ENCODE measurements around the gene MAPKBP1. TPM values are rescaled to one million over a fixed set of nuclear protein-coding genes. Genes with fewer than 3 reads are reported as not detected.

Gene MAPKBP1
- total RNA-seq, 6 experiments from 2014 or later: 4.3 to 7.9 (median 5.7) TPM

- Histone ChIP-seq H3K27ac (no peak overlapping the region), H3K4me3 (no peak overlapping the region), H3K4me1 (no peaks in the 10 kb centered on the region), H3K9me3 (no peaks in the 10 kb centered on the region), H3K36me3 (peaks cover 0 to 37% (median 4%) of the 10 kb centered on the region in 4 donors), H3K27me3 (no peaks in the 10 kb centered on the region)
- no peak for DNase-seq
- TF ChIP-seq CTCF (IDR thresholded peaks at IDR 0.05) (no peak), POLR2A (IDR thresholded peaks at IDR 0.05) (no peak)
- intact Hi-C loops (cut with DNase I): no loop called here
- ATAC-seq: no peak
- 69% methylated on average over 2 of the region's 2 CpGs for WGBS (ENCODE audit: insufficient coverage, low coverage, low lambda C conversion rate, missing lambda C conversion rate)
These were observed 18.1 kb upstream of the MAPKBP1 start for GRCh38 chr15:41756198-41756597.

- peak; percentile 36 to 49 (median 44) for ATAC-seq
- no peaks in the 10 kb centered on the region for H3K27me3 ChIP-seq
- peak; percentile 78 to 81 (median 80) for TF ChIP-seq CTCF (IDR thresholded peaks at IDR 0.05)
- TF ChIP-seq POLR2A (IDR thresholded peaks at IDR 0.05): no peak
- WGBS (ENCODE audit: insufficient coverage, low coverage, low lambda C conversion rate, missing lambda C conversion rate): 28% methylated on average over 7 of the region's 8 CpGs
- H3K27ac ChIP-seq: no peak overlapping the region
- H3K9me3 ChIP-seq: no peaks in the 10 kb centered on the region
- H3K4me3 ChIP-seq: no peak overlapping the region
- peaks cover 0 to under 1% (median 0%) of the 10 kb centered on the region in 4 donors for H3K36me3 ChIP-seq
- intact Hi-C loops (cut with DNase I): loop anchor here in 1 of 2 donors (5.0 kb wide), 1 partner anchor 34 kb away; no protein-coding TSS in a partner anchor
- peak in 2 of 3 donors; percentile 30 to 55 for DNase-seq
- H3K4me1 ChIP-seq: peaks cover 0 to 29% (median 9%) of the 10 kb centered on the region in 4 donors
These were observed 1.5 kb upstream of the MAPKBP1 start for GRCh38 chr15:41772720-41773331.

GRCh38 chr15:41773332-41773728 lies 954 bp upstream of the MAPKBP1 start:
- WGBS (ENCODE audit: insufficient coverage, low coverage, low lambda C conversion rate, missing lambda C conversion rate): 32% methylated on average over 5 of the region's 5 CpGs
- no peaks in the 10 kb centered on the region for H3K9me3 ChIP-seq
- TF ChIP-seq POLR2A (IDR thresholded peaks at IDR 0.05) (no peak), CTCF (IDR thresholded peaks at IDR 0.05) (no peak)
- peak overlapping the region in 2 of 3 donors; percentile 70 to 77 for H3K27ac ChIP-seq
- peak overlapping the region in 1 of 3 donors; percentile 89 for H3K4me3 ChIP-seq
- H3K27me3 ChIP-seq: no peaks in the 10 kb centered on the region
- no peaks in the 10 kb centered on the region for H3K36me3 ChIP-seq
- DNase-seq (no peak), ATAC-seq (no peak)
- intact Hi-C loops (cut with DNase I): loop anchor here in 1 of 2 donors (5.0 kb wide), 1 partner anchor 34 kb away; no protein-coding TSS in a partner anchor
- H3K4me1 ChIP-seq: peaks cover 0 to 29% (median 9%) of the 10 kb centered on the region in 4 donors

- no peaks in the 10 kb centered on the region for H3K9me3 ChIP-seq
- DNase-seq (no peak), ATAC-seq (no peak)
- 9% methylated on average over 7 of the region's 7 CpGs for WGBS (ENCODE audit: insufficient coverage, low coverage, low lambda C conversion rate, missing lambda C conversion rate)
- H3K4me3 ChIP-seq: peak overlapping the region; percentile 66 to 89 (median 83)
- H3K27me3 ChIP-seq: no peaks in the 10 kb centered on the region
- H3K27ac ChIP-seq: peak overlapping the region; percentile 59 to 77 (median 70)
- intact Hi-C loops (cut with DNase I): loop anchor here in 1 of 2 donors (5.0 kb wide), 1 partner anchor 34 kb away; no protein-coding TSS in a partner anchor
- H3K36me3 ChIP-seq: no peaks in the 10 kb centered on the region
- peaks cover 0 to 29% (median 9%) of the 10 kb centered on the region in 4 donors for H3K4me1 ChIP-seq
- TF ChIP-seq POLR2A (IDR thresholded peaks at IDR 0.05) (no peak), CTCF (IDR thresholded peaks at IDR 0.05) (no peak)
These were observed 589 bp upstream of the MAPKBP1 start for GRCh38 chr15:41773729-41774061.

All from right lobe of liver (tissue), 6 donors.